Astrocyte (in vitro differentiated cells and primary cell): Measurements from ENCODE around the gene SLC51B.

Experiments used
- CTCF ChIP-seq: IDR thresholded peaks from 2 replicates; pipeline ENCODE4 v1.5.1; 2011; ENCODE audit warnings: low read depth, mild to moderate bottlenecking, inconsistent platforms, low read length, moderate library complexity; ENCODE audit not compliant: insufficient read depth
- EZH2 ChIP-seq: IDR thresholded peaks from 2 replicates; pipeline ENCODE4 v1.6.1; 2012; ENCODE audit warnings: mild to moderate bottlenecking, low read length, inconsistent platforms; ENCODE audit not compliant: insufficient read depth

DNA sequence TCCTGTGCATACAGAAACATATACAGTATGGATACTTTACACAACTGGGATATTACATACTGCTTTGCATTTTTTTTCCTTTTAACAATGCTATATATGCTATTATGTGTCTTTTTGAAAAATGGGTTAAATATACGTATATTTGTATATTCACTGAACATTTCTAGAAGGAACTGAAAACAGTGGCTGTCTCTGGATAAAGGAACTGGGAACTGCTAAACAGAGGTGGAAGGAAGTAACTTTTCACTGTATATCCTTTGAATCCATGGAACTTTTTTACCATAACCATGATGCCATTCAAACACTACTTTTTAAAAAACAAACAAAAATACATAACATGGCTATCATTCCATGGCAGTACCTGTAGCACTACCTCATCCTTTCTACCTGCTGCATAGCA lies 17.6 kb upstream of the SLC51B start:
- TF ChIP-seq CTCF (no peak), EZH2 (no peak)
